KOPT-K1 (cell line): Measurements from ENCODE around the gene LIN37.
A peak's percentile ranks its signal among the peaks of the same experiment; 100 is the strongest.

Experiments used
- H3K27ac ChIP-seq: fragments of 200-600 bp; sonication (generic); 2 replicates; pipeline ENCODE4 v1.5.1; 2016; ENCODE audit warnings: antibody characterized with exemption, mild to moderate bottlenecking, low read depth, low read length; ENCODE audit not compliant: poor library complexity, severe bottlenecking
- H3K36me3 ChIP-seq: fragments of 200-600 bp; sonication (generic); 2 replicates; pipeline ENCODE4 v1.5.1; 2017; ENCODE audit warnings: antibody characterized with exemption, mild to moderate bottlenecking, low read length, moderate library complexity; ENCODE audit not compliant: insufficient read depth
- H3K9me3 ChIP-seq: fragments of 200-600 bp; sonication (generic); 2 replicates; pipeline ENCODE4 v1.5.1; 2017; ENCODE audit warnings: antibody characterized with exemption, low read length, mild to moderate bottlenecking; ENCODE audit not compliant: insufficient read depth, poor library complexity, severe bottlenecking

LIN37 gene, protein sequence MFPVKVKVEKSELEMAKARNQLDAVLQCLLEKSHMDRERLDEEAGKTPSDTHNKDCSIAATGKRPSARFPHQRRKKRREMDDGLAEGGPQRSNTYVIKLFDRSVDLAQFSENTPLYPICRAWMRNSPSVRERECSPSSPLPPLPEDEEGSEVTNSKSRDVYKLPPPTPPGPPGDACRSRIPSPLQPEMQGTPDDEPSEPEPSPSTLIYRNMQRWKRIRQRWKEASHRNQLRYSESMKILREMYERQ

DNA sequence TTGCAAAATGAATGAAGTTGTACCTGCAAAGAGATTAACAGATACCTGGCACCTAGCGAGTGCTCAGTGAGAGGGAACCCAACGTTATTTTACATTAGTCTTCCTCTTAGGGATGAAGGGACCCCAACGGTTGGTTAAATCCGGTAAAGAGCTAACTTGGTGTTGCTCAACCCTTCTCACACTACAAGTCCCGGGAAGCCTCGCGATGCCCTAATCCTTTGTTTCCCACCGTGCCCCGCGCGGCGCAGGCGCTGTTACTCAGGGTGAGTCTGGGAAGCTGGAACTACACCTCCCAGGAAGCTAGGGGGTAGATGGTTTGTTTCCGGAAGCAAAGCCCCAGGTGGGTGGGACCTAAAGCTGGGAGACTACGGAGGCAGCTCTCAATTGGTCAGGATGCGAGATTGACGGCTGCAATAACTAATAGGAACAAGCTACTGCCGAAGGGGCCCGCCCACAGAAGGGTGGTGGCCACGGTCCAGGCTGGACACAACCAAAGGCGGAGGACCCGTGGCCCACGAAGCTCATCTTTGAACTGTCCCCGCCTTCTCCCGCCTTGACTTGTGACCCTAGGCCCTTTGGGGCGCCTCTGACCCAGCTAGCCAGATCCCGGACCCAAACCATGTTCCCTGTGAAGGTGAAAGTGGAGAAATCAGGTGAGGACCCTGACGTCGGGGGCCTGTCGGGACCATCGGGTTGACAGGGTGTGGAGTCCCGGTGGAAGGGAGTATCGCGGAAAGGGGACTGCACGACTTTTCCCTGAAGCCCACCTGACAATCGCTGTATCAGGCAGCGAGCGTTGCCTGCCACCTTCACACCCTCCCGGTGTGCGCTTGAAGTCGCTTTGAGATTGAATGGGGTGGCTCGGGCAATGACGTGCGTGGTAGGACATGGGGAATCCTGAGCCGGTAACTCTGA, at the start of gene LIN37:
Gene LIN37, plus strand, starts transcription at position 471 of the 915 bp plus-strand sequence. Its CDS starts 149 bp downstream, at position 620.
- Histone ChIP-seq H3K9me3 (no peaks in the 10 kb centered on the region), H3K27ac (peak within 1 kb of the TSS; percentile 66), H3K36me3 (peaks cover 13% of the 10 kb centered on the region; the same call in 1 of the 2 replicates)

DNA sequence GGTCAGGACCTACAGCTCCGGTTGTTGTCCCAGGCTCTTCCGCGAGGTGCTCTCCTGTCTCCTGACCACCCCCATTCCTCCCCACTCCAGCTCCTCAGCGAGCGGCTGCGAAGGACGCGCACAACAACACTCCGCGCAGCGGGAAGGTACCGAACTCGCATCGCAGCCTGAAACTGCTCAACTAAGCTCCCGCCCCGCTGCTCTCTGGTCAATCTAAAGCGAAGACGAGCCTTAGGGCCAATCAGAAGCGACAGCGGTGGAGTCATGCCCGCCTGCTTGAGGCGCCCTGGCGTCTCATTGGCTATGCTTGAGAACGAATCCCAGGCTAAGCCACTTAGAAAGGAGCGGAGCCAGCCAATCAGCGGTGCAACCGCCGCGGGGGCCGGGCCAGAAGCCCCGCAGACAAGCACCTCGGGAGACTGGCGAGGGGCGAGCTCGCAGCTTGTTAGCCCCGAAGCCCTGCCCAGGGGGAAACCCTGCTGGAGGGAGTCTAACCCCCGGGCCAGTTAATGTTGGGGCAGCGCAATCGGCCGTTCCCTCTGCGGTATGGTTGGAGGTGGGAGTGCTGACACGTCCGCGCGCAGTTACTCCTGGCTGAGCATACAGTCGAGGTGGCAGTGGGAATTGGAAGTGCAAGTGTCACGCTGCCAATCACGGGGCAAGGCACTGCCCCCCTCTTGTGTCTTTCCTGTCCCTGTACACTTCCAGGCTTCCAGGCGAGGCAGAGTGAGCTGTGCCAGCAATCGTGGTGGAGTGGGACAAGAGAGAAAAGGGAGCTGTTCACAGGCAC, 46.0 kb upstream of the LIN37 start:
- Histone ChIP-seq H3K27ac (no peak overlapping the region), H3K9me3 (no peaks in the 10 kb centered on the region), H3K36me3 (no peaks in the 10 kb centered on the region)

DNA sequence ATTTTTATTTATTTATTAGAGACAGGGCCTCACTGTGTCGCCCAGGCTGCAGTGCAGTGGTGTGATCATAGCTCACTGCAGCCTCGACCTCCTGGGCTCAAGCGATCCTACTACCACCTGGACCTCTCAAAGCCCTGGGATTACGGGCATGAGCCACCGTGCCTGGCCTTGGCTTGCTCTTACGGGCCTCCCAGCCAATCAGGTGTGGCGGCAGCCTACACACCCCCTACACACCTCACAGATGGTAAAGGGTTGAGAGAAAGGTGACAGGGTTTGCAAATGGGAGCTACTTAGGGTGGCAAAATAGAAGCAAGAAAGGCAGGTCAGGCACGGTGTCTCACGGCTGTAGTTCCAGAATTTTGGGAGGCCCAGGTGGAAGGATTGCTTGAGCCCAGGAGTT, 45.0 kb upstream of the LIN37 start:
- Histone ChIP-seq H3K27ac (no peak overlapping the region), H3K36me3 (no peaks in the 10 kb centered on the region), H3K9me3 (no peaks in the 10 kb centered on the region)

DNA sequence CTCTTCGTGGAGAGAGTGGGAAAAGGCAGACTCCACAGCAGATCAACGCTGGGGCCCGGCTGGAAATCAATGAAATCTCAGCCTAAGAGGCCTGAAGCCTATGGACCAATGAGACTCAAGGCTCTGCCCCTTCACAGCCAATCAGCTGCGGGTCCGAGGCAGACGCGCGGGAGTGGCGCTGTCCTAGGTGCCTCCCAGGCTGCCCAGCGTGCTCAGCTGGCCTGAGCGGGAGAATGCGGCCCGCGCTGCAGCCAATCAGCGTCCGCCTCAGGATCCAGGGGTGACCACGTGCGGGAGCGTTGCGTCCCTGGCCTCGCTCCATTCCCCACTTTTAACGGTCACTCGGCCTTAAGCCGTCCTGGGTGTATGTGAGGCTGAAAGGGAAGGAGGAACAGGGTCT, 44.2 kb upstream of the LIN37 start, which contains the start of gene ZBTB32:
Gene ZBTB32, plus strand, starts transcription at position 341 of the 400 bp plus-strand sequence. CDS start 10,069 bp downstream, outside the sequence.
- H3K27ac ChIP-seq, result no peak within 1 kb of the TSS
- no peaks in the 10 kb centered on the region for H3K36me3 ChIP-seq
- H3K9me3 ChIP-seq, result no peaks in the 10 kb centered on the region

DNA sequence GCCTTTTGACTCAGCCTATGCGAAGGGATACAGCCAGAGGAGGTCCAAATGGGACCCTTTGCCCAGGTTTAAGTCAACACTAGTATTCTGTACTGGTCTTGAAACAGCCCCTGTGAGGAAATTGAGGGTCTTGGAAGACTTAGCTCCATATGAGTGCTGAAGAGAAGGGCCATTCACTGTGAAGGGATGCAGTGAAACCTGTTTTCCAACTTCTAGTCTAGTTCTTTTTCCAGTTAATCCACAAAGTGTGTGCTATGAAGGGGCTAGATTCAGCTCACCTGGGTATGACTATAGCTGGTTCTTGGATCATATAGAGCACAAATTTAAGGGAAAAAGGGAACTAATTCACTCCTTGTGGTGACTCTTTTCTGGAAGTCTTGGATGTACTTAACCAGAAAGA, 40.0 kb upstream of the LIN37 start:
- Histone ChIP-seq H3K9me3 (no peaks in the 10 kb centered on the region), H3K27ac (no peak overlapping the region), H3K36me3 (no peaks in the 10 kb centered on the region)

DNA sequence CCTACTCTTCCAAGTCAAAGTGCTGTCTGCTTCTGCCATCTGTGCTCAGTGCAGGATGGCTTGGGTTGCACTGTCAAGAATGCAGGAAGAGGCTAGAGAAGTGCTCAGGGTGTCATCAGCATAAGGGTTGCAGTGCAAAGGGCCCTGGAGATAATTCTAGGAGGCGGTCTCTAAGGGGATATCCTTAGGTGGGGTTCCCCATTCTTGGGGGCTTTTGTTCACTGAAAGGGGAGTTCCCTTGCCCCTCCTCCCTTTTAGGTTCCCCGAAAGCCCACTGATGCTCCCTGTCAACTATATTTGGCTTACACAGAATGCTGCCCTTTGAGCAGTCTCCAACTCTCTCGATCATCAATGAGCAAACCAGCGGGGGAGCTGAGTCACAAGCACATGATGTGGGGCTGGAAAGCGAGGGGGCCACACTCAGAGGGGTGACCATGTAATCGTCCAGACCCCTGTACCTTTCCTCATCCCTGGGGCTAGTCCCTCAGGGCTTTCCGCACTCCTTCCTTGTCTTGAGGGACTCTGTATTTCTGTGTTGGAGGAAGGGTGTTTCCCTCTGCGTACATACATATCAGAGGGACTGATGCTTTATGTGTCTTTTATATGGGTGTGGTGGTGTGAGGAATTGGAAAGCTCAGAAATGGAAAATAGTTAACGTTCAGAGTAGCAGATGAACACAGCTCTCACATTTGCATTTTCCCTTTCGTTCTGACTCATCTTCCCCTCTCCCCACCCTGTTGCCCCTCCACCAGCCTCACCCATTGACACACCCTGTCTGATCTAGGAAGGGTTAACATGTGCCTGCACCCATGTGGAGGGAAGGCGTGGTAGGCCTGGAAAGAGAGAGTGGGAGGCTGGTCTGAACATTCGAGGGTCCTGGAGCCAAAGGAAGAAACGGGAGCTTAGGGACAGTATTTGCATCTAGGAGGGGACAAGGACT, 37.3 kb upstream of the LIN37 start:
- no peaks in the 10 kb centered on the region for H3K9me3 ChIP-seq
- H3K27ac ChIP-seq, result no peak overlapping the region
- H3K36me3 ChIP-seq, result no peaks in the 10 kb centered on the region

DNA sequence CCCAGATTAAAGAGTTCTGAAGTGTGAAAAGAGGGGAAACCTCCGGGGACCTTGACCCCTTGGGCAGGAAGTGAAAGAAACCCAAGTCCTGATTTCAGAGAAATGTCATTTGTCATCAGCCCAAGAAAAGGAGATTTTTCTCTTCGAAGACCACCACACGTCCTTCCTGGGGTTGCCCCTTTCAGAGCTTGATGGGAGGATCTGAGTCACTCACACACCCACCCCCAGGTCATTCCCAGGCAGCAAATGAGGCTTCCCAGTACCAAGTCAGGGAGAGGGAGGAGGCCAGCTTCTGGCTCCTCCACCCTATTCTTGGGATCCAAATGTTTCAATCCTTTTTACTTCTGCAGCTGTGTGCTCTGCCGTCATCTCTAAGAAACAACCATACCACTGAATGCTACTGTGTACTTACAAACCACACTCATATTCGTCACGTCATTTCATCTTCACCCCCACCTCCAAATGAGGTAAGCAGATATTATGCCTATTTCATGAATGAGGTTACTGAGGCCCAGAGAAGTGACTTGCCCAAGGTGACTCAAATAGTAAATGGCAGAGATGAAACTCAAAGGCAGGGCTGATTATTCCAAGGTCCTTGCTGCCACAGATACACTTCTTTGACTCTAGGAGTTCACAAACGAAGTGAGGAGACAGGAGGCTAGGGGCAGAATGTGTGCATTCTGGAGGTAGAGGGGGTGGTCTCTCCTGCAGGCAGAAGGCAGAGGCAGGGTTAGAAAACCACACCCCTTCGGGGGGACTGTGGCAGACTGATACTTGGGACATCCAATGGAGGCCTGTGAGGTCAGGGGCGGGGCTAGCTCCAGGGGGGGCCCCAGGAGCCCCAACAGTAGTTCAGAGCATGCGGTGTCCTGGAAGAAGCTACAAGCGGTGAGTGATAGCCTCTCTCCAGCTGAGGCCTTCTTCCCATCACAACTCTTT, 35.5 kb upstream of the LIN37 start:
- H3K9me3 ChIP-seq, result no peaks in the 10 kb centered on the region
- no peak overlapping the region for H3K27ac ChIP-seq
- H3K36me3 ChIP-seq, result no peaks in the 10 kb centered on the region

DNA sequence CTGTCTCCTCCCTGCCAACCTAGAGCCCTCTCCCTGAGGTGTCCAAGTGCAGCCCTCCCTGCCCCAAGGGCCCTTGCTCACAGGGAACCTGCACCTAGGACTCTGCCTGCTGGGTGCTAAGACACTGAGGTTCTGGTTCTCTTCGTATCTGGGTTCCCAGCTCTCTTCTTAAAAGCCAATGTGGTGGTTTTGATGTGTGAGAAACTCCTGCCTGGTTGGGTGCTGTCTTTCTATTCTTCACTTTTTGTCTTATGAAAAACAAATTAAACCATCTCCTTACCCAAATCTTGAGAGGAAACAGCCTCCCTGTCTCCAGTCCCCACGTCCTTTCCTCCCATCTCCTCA, 34.9 kb upstream of the LIN37 start:
- no peak overlapping the region for H3K27ac ChIP-seq
- no peaks in the 10 kb centered on the region for H3K36me3 ChIP-seq
- H3K9me3 ChIP-seq, result no peaks in the 10 kb centered on the region

DNA sequence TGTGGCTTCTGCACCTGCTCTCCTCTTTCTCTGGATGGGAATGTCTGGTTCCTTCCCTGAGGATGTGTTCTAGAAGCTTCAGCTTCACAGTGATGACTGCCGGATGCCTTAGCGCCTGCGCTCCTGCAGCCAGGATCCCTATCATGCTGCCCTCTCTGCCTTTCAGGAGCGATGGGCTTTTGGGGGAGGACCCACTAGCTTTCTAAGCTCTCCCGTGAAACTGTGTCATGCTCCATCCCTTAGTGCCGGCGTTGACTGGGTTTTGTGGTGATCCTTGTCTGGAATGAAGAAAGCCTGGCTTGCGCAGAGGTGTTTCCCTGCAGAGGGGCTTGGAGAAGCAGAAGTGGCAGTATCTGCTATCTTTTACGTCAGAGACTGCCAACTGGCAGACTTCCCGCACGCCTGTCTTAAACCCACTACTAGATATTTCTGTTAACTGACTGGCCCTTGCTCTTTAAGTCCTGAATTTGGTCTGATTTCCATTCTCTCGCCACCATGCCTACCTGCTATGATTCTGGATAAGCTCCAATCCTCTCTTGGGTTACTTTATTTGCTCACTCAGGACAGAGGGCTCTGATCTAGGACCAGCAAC, 34.4 kb upstream of the LIN37 start:
- H3K9me3 ChIP-seq, result no peaks in the 10 kb centered on the region
- H3K27ac ChIP-seq, result no peak overlapping the region

DNA sequence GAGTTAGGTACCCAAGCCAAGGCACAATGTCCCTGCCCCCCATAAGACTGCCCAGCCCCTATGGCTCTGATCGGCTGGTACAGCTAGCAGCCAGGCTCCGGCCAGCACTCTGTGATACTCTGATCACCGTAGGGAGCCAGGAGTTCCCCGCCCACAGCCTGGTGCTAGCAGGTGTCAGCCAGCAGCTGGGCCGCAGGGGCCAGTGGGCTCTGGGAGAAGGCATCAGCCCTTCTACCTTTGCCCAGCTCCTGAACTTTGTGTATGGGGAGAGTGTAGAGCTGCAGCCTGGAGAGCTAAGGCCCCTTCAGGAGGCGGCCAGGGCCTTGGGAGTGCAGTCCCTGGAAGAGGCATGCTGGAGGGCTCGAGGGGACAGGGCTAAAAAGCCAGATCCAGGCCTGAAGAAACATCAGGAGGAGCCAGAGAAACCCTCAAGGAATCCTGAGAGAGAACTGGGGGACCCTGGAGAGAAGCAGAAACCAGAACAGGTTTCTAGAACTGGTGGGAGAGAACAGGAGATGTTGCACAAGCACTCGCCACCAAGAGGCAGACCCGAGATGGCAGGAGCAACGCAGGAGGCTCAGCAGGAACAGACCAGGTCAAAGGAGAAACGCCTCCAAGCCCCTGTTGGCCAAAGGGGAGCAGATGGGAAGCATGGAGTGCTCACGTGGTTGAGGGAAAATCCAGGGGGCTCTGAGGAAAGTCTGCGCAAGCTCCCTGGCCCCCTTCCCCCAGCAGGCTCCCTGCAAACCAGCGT, 33.6 kb upstream of the LIN37 start:
- no peak overlapping the region for H3K27ac ChIP-seq

More for the DNA sequence above, 34.4 kb upstream of the LIN37 start:
- no peaks in the 10 kb centered on the region for H3K36me3 ChIP-seq

DNA sequence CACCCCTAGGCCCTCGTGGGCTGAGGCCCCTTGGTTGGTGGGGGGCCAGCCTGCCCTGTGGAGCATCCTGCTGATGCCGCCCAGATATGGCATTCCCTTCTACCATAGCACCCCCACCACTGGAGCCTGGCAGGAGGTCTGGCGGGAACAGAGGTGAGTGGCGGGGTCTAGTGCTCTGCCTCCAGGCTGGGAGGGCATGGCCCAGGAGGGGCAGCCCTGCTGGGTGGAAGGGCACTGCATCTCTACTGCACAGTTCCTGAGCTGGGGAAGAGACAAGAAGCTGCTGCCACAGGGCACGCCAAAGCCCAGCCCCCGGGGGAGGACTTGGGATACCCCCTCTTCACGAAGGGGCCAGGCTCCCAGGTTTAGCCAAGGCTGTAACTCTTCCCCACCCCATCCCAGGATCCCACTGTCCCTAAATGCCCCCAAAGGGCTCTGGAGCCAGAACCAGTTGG, 33.0 kb upstream of the LIN37 start:
- no peak overlapping the region for H3K27ac ChIP-seq
- no peaks in the 10 kb centered on the region for H3K9me3 ChIP-seq
- peaks cover 11% of the 10 kb centered on the region; the same call in 1 of the 2 replicates for H3K36me3 ChIP-seq

More for the DNA sequence above, 33.6 kb upstream of the LIN37 start:
- Histone ChIP-seq H3K9me3 (no peaks in the 10 kb centered on the region), H3K36me3 (peaks cover 5% of the 10 kb centered on the region; the same call in 1 of the 2 replicates)

DNA sequence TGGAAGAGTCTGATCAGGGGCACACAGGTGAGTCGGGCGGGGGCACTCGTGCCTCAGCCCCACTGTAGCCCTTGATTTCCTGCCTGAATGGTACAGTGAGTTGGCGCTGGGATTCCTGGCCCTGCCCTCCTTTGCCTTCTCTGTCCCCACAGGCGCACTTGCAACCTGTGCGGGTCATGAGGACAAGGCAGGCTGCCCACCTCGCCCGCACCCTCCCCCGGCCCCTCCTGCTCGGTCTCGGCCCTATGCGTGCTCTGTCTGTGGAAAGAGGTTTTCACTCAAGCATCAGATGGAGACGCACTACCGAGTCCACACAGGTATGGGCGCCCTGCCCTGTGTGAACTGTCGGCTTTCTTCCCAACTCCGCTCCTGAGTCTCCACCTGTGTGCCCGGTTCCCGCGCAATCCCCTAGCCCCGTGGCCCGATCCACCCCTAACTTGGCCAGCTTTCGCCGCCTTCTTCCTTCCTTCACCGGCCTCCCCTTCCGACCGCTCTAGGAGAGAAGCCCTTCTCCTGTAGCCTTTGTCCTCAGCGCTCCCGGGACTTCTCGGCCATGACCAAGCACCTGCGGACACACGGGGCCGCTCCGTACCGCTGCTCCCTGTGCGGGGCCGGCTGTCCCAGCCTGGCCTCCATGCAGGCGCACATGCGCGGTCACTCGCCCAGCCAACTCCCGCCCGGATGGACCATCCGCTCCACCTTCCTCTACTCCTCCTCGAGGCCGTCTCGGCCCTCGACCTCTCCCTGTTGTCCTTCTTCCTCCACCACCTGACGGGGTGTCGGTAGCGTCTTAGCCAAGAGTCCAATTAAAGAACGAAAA, 32.2 kb upstream of the LIN37 start:
- Histone ChIP-seq H3K27ac (peak overlapping the region; percentile 79), H3K9me3 (no peaks in the 10 kb centered on the region), H3K36me3 (peaks cover 19% of the 10 kb centered on the region; the same call in 1 of the 2 replicates)
